Hematopoietic multipotent progenitor cell treated with erythropoietin and hydrocortisone succinate and interleukin-3 and kit ligand, for 6 days (in vitro differentiated cells): ENCODE results near the gene ADRA1B.

Source experiments
- DNase-seq: peaks from one replicate; pipeline ENCODE4 v3.0.0-alpha.2; 2015

The ADRA1B gene

DNA sequence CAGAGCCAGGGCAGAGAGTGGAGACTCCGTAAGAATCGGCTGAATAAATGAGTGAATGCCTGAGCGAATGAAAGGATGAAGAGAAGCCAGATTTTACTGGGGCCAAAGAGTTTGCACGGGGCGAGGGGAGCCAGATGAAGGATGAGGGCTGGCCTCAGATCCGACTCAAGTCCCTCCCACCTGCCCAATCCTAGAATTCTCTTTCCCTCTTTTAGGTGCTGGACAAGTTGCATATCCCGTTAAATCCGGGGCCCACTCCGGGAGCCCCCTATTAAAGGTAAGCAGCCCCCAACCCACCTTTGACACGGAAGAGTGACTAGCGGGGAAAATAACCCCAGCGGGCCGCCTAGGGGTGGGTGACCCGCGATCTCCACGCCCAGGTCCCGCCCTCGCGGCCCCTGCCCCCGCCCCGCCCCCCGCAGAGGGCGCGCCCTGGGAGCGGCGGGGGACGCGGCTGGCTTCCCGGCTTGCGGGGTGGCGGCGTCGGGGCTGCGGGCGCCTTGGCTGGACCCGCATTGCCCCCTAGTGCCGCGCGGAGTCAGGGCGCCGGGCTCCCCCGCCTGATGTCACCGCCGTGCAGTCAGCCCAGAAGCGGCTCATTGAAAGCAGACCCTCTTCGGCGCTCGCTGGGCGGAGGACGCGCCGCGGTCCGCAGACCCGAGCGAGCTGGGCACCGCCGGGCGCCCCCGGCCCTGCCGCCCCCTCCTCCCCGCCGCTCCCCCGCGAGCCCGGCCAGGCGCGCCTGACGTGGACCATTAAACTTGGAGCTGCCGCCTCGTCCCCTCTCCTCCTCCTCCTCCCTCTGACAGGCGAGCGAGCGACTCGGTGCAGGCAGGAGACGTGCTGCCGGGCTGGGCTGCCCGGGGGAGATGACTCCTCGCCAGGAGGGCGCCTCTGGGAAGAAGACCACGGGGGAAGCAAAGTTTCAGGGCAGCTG lies at the start of gene ADRA1B:
Gene ADRA1B, plus strand, starts transcription at position 579 of the 937 bp plus-strand sequence. CDS start 424 bp downstream, outside the sequence.
- DNase-seq = peak; percentile 63

DNA sequence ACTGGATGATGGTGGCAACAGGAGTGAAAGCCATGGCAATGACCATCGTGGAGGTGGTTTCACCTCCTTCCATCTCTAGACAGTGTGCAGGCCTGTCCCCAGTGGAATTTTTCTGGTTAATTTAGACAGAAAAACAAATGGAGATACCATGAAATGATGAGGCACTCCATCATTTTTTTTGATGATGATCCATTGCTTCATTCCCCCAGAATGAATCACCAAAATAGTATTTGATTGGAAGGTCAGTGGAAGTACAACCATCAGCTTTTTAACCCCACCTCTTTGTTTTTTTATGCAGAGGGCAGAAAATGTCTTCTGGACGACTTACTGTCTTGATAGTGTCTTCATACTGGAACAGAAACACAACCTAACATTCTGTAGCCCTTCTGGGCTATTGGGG lies 42.6 kb upstream of the ADRA1B start:
- DNase-seq = no peak

DNA sequence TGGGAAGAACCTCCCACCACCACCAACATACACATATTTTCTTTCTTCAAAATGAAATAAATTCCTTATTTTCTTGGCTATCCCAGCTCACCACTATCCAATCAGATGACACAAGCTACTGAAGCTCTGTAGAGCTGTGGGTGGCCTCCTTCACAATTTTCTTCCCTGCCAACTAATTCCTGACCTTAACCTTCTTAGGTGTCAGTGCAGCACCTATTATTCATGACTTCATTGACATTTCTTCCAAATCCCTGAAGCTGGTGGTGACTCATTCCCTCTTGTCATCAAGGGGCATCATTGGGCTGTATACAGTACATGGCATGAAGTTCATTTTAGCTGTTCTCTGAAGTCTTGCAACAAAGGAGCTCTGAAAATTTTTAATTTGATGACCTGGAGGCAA lies 42.0 kb upstream of the ADRA1B start:
- DNase-seq = no peak

DNA sequence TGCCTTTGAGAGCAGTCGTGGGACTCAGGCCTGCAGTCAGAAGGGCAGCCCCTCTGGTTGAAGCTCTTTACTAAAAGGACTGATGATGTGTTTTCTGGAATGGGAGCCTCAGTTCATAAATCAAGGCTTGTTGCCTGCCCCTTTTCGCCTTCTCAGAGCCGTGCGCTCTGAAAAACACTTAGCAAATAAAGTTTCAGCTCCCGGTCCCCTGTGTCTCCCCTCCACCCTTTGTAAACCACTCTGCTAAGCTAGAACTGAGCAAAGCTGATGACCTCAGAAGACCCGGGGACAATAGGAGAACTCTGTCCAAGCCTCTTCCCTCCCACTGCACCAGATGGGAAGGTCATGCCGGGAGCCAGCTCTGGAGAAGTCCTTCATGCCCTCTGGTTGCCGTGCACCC lies 39.3 kb upstream of the ADRA1B start:
- no peak for DNase-seq

DNA sequence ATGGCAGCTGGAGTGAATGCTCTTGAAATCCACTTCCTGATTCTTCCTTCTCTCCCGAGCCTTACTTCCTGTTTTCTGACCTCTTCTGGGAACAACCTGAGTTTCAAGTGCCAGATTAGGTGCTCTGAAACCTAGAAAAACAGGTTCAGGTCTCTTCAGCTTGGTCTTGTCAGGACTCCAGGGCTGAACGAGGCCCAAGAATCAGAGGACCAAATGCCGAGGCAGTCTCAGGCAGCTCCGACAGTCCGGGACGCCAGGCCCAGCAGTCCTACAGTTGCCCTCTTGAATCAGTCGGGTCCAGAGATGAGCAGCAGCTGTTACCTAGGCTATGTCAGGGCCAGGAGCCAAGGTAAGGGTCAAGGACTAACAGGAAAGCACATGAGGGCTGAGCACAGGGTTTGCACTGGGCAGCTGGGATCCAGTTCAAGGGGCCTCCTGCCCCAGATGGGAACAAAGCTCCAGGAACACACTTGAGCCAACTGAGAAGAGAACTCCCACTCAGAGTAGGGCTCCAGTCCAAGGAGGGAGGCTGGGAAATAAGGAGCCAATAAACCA lies 38.3 kb upstream of the ADRA1B start:
- no peak for DNase-seq

DNA sequence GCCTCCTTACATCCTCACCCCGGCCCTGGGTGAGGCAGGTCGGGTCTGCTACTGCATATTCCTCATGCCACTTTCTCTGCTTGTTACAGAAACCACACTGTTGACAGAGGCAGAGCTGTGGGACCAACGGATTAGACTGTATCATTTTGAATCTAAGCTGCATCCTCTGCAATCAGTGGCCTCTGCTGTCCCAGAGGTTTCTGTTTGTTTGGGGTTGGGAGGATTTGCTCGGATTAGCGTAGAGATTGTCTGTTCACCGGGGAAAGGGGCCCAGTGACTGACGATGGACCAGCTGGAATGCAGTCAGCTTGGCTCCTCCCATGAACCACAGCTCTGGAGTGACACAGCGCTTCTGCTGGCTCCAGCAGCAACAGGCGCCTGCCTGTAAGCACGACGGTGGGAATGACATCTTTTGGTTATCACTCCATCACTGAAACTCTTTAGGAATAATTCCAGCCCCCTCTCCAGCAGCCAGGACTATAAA lies 37.3 kb upstream of the ADRA1B start:
- peak; percentile 20 for DNase-seq

DNA sequence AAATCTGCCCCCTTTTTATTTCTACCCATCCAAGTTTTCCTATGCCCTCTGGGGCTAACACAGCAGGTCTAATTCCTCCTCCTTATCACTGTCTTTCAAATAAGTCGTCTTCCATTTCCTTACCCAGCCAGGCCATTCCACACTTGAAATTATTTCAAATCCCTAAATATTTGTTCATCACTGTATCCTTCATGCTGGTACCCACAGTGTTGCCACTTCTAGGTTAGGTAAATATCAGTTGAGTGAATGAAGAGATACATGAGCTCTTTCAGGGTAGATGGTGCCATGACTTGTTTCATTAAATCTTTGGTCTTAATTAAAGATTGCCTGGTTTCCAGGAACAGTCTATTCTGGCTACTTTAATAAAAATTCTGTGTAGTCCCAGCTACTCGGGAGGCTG lies 35.6 kb upstream of the ADRA1B start:
- no peak for DNase-seq

DNA sequence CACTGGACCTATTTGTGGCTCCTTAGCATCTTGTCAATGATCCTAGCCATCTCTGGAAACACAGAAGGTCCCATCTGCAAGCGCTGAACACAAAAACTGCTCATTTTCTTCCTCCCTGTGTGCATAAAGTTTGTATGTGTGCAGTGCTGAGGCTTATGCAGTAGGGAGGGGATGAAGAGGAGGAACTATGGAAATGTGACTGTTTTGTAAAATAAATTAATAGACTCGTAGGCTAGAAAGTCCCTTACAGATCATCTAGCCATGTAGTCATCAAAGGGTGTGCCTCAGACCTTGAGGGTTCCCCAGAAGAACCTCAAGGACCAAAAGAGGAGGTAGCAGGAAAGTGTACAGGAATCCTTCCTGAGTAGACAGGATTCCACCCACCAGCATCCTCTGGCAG lies 34.3 kb upstream of the ADRA1B start:
- no peak for DNase-seq

DNA sequence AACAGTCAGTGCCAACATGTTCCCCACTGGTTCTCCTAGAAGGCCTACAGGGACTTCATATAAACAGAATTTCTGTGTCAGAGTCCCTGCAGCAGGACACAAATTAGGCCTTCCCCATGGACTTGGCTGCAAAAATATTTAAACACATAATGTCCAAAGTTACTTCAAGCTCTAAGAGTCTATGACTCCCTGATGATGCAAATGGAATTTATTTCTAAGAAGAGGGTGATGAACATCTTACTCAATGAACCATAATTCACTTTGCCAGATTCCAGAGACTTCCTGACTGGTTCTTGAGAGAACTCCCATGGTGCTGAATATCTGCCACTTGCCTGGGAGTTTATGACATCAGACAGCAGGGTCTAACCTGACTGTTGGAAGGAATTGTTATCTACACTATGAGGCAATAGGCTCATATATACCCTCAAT lies 32.7 kb upstream of the ADRA1B start:
- DNase-seq = no peak

DNA sequence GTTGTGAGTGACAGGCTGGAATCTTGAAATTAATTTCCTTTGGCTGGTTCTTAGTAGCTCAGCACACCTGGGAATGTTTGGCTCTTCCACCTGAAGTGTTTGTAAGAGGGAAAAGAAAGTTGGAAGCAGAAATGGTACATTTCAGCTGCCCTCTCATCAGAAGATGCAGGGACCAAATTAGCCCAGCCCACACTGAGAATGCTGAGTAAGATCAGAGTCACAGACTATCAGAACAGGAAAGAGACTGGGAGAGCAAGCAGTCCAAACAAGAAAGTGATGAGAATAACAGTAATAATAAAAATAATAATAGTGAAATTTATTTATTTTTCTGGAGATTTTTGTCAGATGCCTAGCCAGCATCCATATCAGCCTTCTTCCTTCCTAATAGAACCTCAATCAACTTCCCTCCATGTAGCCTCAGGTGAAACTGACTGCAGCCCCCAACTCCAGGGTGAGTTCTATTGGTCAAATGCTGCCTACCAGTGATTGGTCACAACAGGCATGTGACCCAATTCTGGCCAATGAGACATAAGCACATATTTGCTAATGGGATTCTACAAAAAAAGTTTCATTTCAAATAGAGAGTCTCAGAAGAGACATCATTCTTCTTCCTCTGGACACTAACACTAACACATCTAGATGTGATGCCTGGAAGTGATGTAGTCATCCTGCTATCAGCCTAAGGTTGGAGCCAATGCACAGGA lies 31.2 kb upstream of the ADRA1B start:
- DNase-seq = no peak

DNA sequence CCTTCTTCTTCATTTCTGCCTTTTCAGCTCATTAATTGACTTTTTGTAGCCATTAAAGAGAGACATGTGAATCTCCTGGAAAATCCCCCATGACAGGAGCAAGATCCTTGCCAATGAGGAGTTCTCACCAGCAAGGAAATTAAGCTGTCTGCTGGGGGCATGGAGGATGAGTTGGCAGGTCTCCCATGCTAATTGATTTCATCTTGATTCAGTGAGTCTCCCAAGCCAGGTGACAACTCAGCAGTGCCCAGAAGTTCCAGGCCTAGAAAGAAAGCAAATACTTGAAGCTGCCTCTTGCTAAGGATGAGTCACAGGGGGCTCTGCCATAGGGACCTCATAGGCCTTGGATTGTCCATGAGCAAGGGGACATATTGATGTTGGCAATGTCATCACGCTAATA lies 30.0 kb upstream of the ADRA1B start:
- DNase-seq = no peak

DNA sequence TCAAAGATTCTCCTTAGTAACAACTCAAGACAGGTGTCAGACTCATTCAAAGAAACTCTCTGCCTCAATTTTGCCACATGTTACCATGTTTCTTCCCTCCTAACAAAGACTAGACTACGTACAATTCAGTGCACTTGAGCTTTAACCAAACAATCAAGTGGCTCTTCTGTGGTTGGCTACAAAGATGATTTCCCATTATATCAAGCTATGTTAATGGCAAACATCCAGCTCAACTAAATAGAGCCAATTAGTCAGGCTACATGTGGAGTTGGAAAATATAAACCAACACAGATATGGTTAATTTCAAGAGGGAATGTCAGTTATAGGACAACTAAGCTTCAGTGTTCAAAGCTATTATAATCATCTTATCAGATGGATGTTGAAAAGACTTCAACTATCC lies 29.2 kb upstream of the ADRA1B start:
- DNase-seq = no peak

DNA sequence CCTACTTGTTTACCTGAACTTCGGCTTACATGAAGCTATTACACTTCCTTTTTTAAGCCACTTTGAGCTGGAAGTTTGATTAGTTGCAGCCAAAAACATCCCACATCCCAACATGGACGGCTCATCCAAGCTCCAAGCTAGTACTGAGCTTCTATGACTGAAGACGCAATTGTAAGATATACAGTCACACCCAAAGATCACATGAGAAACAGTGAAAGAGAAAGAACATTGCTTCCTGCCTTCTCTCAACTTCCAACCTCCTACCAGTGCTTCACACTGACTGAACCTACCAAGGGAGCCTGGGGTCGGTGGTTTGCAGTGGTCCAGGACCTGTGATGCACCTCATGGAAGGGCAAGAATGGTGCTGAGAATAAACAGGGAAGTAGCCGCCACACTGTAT lies 27.4 kb upstream of the ADRA1B start:
- DNase-seq = no peak

DNA sequence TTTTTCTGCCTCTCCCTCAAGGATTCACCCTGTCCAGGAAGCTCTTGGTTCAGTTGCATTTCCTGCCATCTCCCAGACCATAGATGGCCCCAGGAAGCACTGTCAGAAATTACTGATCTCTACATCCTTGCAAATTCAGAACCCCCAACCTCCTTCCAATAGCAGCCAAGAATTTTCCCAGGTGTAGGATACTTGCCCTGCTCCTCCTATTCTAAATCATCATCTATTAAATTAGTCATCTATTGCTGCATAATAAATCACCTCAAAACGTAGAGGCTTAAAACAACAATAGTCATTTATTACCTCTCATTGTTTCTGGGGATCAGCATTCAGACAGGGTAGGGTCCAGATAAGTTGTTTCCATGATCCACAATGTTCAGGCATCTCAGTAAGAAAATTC lies 26.1 kb upstream of the ADRA1B start:
- DNase-seq = no peak

DNA sequence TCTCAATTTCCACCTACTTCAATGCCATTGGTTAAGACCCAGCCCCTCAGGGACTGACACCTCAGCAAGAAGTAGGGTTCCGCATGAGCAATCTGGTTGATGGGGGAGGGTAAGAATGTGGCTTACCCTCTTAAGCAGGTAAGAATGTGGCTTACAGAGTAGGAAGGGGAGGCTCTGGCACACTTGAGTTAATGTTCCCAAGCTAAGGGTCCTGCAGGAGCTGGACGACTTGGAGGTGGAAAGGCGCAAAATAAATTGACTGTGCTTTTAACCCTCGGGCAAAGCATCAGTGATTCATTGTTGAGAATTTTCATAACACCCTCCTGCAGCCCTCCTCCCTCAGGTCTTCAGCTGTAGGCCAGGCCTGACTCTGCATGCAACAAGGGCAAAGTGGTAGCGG lies 24.9 kb upstream of the ADRA1B start:
- no peak for DNase-seq

DNA sequence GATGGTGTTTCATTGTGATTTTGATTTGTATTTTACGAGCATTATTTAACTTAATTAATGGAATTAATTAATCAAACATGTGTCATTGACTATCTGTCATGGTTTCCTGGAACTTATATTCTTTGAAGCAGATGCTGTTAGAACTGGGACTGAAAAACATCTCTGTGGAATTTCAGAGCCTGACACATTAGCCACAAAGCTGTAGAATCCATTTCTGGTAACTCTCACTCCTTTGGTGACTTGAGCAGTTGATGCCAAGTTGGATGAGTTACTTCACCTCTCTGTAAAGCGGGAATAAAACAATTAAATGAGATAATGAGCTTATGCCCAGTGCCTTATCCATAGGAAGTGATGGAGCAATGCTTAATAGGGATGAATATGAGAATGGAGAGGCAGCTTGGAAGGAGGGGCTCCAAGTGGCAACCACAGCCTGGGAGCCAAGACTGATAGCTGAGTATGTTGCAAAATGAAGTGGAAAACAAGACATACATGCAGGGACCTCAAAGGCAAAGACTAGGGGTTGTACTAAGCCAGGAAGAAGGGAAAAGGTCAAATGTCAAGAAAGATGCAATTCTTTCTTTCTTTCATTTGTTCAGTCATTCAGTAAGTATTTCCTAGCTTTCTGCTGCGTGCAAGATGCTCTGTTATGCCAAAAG lies 23.1 kb upstream of the ADRA1B start:
- DNase-seq = no peak

DNA sequence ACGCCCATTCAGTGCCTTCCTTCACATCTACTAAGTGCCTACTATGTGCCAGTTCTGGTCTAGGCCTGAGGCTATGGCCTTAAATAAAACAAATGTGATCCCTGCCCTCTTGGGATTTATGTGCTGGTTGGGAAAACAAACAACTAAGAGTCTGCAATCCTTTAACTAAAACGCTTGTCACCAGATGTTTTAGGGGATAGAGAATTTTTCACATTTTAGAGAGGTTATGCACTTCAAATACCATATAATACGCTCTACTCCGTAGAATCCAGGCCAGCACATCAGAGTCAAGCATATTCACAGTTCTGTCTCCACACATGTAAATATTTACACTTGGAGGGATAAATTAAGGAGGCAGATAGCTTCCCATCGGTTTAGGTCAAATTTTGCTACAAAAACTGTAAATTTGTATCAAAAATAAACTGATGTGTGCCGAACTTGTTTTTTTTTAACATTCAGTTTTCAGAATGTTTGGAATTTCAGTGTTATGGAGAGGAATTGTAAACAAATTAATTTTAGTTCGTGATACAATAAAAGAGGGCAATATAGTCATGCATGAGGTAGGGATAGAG lies 22.0 kb upstream of the ADRA1B start:
- no peak for DNase-seq

DNA sequence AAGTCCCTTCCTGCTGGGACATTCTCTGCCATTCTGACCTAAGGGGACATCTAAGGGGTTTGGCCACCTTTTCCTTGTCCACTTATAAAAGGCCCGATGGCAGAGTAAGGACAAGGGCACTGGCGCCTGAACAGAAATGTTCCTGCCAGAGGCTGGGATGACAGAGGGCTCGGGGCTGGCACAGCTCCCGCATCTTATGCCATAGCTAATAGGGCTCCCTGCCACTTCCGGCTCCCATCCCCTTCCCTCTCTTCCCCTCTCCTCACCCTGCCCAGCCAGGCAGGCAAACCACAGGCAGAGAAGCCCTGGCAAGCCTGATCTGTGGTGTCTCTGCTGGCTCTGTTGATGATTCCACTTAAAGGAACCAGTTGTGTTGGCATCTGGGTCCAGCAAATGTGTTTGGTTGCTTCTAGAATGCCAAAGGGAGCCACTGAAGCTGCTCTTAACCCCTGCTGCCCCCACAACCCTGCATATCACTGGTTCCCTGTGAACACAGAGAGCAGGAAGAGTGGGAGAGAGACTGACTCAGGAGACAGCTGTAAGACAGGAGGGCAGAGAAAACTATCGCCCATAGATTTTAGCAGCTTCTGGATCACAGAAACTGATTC lies 18.4 kb upstream of the ADRA1B start:
- no peak for DNase-seq

DNA sequence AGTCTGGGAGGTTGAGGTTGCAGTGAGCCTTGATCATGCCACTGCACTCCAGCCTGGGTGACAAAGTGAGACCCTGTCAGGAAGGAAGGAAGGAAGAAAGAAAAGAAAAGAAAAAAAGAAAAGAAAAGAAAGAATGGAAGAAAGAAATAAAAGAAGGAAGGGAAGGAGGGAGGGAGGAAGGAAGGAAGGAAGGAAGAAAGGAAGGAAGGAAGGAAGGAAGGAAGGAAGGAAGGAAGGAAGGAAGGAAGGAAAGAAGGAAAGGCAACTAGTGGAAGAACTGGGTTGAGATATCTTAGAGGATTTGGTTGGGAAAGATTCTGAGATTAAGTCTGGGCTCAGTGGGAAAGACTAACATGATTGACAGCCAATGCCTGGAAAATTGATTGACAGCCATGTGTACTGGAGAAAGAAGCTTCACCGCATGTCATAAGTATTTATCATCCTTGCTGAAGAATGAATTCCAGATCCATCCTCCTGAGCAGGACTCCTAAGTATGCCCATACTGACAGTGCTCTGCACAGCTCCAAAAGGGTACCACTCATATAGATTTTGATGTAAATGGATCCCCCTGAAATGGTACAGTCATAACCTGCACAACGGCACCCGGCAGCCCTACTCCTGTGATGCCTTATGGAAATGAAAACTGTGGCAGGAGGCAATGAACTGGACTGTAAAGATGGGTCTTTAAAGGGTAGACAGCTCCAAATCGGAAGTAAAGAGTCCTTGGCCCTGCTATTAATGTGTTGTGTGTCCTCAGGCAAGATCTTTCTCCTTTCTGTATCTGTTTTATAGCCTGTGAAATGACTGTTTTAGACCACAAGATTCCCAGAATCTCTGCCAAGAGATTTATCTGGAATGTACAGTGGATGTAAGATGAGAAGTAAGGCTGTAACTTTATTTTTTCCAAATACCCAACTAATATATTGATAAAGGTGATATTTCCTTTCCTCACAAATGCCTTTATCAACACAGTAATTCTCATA lies 16.9 kb upstream of the ADRA1B start:
- DNase-seq = no peak

DNA sequence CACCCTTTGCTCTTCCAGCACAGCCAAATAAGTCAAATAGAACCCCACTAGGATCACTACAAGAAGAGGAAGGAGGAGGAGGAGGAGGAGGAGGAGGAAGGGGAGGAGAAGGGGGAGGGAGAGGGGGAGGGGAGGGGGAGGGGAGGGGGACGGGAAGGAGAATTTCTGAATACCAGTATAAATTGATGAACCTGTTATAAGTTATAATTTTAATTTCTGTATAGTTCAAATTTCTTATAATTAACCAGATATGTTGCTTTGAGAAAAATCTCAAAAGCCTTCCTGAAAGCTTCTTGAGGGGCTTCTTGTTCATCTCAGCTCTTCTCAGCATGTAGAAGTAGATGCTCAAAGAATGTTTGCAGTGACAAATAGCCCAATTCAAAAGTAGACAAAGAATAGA lies 15.0 kb upstream of the ADRA1B start:
- no peak for DNase-seq

DNA sequence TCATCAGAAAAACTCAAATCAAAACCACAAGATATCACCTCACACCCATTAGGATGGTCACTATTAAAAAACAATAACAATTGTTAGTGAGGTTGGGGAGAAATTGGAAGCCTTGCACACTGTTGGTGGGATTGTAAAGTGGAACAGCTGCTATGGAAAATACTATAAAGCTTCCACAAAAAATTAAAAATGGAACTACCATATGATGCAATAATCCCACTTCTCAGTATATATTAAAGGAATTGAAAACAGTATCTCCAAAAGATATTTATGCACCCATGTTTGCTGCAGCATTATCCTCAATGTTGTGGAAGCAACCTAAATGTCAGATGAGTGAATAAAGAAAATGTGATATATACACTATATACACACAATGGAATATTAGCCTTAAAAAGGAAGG lies 14.5 kb upstream of the ADRA1B start:
- no peak for DNase-seq
